Epidermal melanocyte (primary cell): ENCODE measurements around the gene KRT72.

Experiments
- DNase-seq: peaks from one replicate; pipeline ENCODE4 v3.0.0; 2011; ENCODE audit warnings: low spot score; ENCODE audit not compliant: insufficient read length

Gene KRT72

DNA sequence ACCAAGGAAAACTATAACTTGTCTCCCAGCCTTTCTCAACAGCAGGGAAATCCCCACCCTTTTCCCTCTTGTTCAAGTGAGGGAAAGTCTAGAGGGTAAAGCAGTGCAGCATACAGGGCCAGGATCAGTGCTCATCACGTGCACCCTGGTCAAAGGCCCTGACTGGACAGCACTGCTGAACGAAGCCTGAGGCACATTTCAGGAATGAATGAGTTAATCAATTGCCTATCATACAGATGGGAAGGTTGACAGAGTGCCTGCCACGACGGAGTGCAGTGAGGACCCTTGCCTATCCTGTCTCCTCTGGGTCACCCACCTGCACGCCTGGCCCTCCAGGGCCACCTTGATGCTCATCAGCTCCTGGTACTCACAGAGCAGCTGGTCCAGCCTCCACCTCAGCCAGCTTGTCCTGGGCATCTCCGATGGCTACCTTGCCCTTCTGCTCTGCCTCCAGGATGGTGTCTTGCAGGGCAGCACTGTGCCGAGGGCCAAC, 28.8 kb upstream of the KRT72 start:
- DNase-seq: no peak

DNA sequence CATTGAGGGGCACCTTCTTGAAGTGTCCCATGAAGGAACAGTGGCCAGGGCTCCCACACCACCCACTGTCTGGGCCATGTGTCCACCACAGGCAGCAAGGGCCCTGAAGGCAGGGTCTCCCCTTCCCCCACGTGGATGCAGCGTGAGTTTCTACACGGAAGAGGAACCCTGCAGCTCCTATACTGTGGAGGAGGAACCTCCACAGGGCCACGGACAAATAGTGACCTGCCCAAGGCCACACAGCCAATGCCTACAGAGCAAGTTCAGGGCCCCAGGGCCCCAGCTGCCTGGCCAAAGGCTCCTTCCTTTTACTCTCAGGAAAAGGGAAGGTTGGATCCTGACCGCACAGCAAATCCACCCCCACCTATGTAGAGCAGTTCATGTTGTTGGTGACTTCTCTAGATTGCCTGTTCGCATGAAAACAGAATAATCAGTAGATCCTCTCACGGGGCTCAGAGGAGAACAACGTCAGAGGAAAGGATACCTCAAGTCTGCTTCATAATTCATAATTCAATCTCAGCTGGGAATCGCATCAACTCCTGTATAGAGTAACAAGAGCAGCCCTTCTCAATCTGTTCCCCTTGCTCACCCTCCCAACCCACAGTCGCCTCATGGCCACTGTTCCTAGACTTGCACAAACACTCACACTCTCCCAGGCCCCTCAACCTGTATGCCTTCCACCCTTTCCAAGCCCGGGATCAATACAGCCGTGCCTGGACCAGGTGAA, 28.2 kb upstream of the KRT72 start:
- no peak for DNase-seq

DNA sequence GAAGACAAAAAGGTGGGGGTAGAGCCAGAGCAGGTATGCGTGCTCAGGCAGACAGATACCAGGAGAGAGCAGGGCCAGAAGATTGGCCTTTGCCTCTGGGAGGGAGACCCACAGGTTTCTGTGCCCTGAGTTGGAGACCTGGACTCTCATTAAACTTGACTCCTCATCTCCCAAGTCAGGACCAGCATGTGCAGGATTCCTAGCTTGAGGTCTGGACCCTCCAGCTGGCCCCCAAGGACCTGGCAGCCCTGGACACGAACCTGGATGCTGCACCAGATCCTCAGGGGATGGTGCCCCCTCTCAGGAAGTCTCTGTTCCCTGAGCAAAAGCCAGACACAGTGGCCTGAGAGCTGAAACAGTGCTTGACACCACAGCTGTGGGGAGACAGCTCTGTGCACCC, 27.6 kb upstream of the KRT72 start:
- DNase-seq: no peak

DNA sequence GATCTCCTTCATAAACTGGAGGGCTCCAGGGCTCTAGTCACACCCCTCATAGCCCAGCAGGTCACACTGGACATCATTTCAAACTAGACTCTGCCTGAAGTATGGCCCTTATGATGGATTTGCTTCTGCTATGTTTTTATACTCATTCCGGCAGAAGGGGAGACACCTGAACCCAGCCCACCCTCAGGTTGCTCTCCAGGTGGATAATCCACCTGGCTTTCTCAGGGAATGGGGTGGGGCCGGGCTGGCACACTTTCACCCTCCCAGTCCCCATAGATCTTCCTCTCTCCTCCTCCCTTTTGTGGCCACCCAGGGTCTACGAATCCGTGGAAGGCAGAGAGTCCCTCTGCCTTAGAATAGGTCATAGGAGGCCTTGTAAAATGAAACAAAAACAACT, 26.8 kb upstream of the KRT72 start:
- no peak for DNase-seq

DNA sequence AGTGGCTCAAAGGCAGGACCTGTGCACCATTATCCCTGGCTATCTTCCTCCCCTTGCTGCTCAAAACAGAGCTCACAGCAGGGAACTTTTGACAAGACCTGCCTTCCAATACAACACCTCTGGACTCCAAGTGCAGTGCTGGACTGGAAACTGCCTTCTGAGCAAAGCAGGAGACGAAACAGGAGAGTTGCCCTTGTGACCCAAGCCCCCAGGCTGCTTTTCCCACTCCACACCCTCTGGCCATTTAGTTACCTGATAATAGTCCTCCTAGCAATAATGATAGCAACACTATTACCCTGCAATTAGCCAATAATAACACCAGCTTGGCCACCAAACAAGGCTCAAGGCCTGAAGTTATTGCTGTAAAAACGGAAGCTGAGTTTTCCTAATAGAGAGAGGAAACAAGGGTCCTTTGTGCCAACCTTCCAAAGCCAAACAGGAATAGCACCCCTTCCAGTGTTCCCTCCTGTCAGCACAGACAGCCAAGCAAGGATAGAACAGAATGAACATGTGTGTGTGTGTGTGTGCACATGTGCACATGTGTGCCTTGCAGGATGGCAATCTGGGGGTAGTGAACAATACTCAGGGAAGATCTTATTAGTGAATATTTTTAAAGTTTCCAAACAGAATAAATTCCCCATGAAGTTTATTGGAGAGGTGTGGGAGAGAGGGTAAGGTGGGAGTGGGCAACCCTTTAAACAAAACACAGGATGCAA, 26.3 kb upstream of the KRT72 start:
- DNase-seq: no peak

DNA sequence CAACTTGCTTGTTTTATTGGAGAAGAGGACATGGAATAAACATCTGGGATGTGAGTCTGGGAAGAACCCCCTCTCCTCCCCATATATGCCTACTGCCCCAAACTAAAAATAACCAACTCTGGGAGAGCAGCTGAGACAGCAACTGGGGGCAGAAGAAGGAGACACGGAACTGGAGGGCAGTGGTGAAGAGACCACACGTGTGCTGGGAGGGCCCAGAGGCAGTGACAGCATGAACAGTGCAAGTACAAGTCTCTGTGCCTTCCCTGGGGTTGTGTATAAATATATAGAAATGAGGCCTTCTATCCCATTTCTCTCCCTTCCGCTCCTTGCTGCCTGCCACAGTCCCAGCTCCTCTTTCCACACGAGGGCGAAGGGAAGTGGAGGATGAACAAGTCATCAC, 21.1 kb upstream of the KRT72 start:
- no peak for DNase-seq

DNA sequence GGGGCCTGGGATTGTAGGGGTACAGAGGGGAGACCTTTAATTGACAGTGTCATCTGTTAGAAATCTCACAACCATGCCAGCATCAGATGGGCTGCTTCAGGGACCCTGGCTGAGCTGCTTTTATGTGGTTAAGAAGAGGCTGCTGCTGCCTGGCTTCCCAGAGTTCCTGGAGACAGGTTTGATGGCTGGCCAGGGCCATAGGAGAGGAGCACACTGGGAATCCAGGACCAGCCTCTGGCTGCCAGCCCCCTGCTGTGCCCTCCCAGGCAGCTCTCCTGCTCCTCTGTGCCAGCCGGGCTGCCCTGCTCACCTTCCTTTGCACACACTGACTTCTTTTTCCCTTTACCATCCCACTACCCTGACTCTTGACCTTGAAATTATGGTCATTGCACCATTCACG, 17.6 kb upstream of the KRT72 start:
- DNase-seq: no peak

DNA sequence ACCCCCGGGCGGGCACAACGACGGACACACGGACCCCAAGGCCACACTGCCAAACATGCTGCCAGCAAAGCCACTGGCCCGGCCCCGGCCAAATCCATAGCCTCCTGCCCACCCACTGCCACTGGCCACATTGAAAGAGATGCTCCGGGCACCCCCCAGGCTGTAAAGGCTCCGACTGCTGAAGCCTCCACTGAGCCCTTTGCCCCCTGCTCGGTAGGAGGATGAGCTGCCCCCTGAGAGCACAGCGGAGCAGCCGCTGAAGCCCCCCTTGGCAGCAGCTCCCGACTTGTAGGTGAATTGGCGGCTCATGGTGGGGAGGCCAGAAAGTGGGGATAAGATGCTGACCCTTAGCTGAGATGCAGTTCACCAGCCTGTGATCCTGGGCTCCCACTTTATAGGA, 17.0 kb upstream of the KRT72 start, which contains the start of gene KRT73:
TSS of gene KRT73 (minus strand) at position 344 of the 400 bp plus-strand sequence. CDS start at position 309, 35 bp downstream.
- no peak for DNase-seq

DNA sequence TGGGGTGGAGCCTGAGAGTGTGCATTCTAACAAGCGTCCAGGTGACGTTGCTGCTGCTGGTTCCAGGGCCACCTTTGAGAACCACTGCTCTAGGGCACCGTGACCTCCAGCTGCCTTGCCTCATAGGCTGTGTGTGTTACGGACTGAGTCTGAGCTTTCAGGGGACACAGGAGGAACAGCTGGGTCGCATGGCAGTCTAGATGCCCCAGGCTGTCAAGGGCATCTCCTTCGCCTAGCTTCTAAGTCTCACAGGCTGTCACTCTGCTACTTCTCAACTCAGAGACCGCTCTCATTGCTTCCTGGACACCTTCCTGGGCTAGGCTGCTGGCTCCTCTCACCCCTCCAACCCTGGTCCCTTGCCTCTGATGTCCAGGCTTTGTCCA, 16.1 kb upstream of the KRT72 start:
- no peak for DNase-seq

DNA sequence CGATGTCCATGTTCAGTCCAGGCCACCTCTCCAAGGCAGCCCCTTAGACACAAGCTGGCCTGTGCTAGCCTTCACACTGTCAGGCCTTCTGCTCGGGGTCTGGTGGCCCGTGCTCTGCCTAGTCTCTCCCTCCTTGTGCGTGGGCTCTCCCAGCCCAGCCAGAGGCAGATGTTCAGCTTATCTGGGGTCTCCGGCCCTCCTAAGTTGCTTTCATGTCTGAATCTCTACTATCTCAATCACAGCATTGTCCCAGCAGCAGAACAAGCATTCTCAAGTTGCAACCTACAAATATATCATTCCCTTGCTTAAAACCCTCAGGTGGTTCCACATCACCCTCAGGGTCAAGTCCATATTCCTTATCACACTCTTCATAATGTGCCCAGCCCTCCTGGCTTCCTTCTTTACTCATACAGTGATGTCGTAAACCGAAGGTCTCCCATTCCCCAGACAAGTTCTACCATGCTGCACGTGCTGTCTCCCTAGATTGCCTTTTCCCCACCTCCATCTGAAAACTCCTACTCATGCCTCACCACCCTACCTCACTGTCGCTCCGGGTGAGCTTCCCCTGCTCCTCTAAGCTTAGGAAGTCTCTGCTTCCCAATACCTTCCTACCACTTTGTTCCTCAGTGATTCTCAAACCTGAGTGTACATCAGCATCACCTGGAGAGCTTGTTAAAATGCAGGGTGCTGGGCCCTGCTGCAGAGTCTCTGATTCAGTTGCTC, 15.6 kb upstream of the KRT72 start:
- DNase-seq: no peak

DNA sequence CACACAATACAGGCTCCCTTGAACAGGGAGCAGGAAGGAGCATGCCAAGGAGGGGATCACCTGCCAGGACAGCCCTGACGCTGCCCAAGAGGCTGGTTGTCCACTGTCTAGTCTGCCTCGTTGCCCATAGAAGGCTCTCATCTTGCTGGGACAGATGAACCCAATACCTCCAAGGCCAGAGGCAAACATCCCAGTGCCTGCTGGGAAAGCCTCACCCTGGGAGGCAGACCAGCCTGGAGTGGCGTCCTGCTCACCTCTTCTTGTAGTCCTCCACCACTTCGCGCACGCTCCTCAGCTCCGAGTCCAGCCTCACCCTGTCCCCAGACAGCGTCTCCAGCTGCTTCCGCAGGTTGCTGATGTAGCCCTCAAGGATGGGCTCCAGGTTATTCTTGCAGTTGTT, 14.6 kb upstream of the KRT72 start:
- DNase-seq: no peak

DNA sequence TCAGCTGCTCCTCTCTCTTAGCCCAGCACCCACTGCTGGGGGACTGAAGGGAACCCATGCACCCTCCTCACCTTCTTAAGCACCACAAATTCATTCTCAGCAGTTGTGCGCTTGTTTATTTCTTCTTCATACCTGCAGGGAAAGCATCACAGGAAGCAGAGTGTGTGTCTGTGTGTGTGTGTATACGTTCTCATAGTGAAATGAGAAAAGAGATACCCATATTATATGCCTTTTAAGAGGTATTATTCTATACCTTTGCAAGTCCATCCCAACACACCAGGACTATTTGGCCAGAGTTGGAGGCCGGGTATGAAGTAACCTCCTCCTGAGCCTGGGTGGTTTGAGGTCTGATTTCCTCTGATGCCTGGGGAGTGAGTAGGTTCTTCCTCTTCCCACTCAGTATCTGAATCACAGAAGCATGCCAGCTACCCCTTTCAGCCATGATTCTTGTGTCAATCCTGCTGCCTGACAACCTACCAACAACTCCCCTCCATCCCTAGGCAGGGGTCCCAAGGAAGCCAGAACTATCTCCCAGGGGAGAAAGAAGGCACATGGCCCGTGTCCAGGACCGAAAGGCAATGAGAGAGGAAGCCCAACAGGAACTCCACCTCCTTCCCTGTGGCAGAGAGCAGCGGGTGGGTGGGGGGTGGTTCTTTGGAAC, 14.1 kb upstream of the KRT72 start:
- no peak for DNase-seq

DNA sequence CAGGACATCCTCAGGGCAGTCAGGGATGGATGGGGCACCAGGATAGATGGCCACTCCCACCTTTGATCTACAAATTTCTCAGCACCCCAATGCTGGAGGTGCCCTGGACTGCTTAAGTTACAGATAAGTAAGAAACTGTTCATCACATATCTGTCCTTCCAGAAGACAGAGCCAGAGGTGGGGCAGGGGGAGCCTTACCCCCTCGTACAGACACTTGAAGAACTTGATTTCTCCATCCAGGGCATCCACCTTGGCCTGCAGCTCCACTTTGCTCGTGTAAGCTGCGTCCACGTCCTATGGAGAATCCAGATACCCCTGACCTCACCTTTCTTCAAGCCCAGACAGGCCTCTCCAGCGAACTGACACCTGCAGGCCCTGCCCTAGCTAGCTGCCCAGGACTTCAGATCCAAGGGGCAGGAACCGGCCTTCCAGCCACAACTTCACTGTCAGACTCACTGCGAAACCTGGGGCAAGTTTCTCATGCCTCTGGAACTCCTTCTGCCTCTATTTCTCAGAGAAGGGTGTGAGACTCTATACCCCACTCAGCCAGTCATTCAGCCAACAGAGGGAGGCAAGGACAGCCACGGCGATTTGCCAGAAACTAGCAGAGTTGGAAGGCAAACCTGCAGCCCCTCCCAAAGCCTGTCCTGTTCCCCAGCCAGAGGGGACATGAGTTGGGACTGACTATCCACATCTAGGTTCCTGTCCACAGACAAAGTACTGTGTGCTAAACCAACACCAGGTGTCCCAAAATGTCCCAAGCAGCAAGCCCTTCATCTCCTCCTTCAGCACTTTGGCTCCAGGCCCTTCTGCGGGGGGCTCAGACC, 13.3 kb upstream of the KRT72 start:
- no peak for DNase-seq

DNA sequence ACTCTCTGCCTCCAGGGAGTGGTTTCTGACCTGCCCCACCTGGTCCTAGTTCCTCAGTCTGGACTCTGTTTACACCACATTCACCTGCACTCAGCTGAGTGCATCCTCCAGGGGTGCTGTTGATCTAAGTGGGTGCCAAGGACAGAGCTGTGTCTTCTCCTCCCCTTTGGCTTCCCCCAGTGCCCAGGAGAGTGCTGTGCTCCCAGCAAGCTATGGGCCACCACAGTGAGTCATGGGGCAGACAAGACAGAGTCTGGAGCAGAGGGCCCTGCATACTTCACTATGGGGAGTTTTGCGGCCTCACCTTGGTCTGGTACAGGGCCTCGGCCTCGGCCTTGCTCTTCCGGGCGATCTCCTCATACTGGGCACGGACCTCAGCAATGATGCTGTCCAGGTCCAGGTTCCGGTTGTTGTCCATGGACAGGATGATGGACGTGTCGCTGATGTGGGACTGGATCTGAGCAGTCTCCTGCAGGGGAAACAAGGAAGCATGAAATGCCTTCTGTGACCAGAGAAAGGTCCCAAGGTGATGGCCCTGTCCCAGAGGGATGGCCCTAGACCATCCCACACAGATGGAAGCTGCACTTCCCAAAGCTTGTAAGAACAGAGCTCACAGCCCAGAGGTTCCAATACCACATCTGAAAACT, 12.2 kb upstream of the KRT72 start:
- DNase-seq: no peak

DNA sequence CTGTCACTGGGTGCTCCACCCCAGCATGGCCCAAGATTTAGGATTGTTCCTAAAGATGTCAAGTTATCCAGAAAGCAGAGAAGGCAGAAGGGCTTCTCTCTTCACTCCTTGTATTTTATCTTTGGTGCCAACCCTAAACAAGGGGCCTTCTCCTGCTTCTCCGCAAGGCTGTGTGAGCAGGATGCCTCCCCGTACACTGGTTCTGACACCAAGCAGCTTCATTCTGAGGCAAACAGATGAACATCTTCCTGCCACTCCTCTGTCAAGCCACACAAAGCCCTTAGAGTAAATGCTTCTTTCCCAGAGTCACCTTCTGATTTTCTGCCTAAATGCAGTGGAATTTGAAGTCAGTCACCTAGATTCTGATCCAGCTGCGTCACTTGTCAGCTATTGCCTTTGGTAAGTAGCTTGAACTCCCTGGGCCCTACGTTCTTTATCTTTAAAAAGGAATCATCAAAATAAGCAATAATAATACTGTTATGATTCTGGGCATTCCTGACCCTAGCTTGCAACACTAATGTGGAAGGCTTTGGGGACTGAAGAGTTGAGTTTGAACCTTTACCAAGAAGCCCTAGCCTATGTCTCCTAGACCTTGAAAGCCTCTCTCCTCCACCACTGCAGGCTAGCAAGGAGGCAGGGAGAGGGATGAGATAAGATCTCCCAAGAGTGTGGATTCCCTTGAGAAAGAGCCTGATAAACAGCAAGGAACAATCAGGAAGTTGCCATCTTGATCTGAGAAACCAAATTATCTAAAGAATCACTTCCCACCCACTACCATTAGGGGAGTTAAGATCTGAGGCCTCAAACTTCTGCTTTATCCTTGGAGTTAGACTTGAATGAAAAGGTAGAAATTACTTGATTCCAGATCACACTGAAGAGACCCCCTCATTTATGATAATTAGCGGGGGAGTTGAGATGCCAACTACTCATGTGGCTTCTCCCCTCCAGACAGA, 11.4 kb upstream of the KRT72 start:
- no peak for DNase-seq

DNA sequence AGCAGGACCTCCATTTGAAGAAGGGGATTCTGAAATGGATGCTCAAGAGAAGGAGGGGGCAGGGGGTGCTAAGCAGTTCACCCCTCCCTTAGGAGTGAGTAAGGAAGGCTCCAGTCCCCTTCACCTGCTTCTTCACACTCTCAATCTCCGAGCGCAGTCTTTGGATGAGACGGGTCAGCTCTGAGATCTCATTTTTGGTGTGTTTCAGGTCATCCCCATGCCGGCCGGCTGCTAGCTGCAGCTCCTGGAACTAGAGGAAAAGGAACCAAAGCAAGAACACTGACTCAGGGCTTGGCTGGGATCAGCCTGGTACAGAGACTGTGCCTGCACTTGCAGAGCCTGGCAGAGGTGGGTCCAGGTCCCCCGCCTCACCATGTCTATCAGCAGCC, 9.8 kb upstream of the KRT72 start:
- no peak for DNase-seq

DNA sequence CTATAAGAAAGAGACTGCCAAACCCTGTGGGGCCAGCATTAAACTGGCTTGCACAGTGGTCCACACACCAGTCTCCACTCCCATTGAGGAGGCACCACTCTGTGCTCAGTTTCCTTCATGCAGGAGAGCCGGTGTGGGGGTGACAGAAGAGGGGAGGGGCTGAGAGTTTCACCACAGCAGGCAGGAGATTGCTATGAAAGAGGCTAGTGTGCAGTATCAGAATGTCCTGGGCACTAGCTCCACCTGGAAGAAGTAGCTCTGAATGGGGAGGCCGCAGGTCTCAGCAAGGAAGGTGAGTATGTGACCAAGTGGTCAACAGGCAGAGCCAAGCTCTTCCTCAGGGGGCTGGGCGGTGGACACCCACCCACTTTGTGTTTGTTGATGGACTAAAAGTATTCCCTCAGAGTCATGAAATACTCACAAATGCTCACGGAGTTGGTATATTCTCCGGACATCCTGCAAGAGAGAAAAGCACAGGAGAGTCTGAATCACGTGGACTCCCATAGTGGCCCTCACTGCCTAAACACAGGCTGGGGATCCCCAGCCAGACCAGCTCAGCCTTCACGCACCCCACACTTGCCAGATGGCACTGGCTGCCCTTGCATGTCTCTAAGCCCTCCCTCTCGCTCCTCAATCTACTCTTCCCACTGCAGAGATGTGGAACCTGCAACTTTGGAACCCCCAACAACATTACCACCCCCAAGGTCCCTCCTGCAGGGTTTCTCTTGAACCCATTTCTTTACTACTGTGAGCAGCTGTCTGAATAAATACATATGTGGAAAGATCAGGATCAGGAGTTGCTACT, 7.8 kb upstream of the KRT72 start:
- DNase-seq: no peak

DNA sequence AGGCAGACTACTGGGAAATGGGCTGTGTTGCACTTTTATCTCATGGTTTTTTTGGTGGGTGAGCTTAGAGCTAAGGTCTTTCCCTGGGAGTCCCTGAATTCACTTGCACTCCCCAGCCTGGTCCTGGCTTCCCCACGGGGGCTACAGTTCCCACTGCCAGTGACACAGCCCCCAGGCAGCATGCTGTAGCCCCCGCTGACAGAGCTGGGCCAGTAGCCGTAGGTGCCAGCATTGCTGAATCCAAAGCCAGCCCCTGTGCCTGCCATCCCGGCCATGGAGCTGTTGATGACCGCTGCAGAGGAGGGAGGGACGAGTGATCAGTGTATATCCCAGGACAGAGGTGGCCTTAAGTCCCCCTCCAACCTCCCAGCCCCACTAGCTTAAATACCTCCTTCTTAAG, 6.9 kb upstream of the KRT72 start:
- no peak for DNase-seq
